ENCODE data around the gene SNUPN. TPM values are rescaled to one million over a fixed set of nuclear protein-coding genes. Genes with fewer than 3 reads are reported as not detected.

SNUPN gene
- total and polyA plus RNA-seq, 2 of the 8 experiments (the other 6 are each of a cell fraction or from before 2014, with no cell fraction given) = 13.3 to 28.2 TPM

- Histone ChIP-seq H4K5ac (ENCODE audit: insufficient read length, low read depth, low read length) (no peak overlapping the region), H4K91ac (replicated peaks; ENCODE audit: insufficient read length, low read length) (no peak overlapping the region), H3K23me2 (ENCODE audit: low read depth, low read length) (no peaks in the 10 kb centered on the region; the same call in 1 of the 2 replicates), H2BK15ac (ENCODE audit: low read length) (no peak overlapping the region), H3K4me3 (ENCODE audit: extremely low read depth in 1 of 4, insufficient read depth in 2 of 4, low read depth in 3 of 4, low read length in 4 of 4) (no peak overlapping the region), H2AFZ (ENCODE audit: low read length) (no peak overlapping the region), H3K36me3 (ENCODE audit: control insufficient read depth in 2 of 4, insufficient read depth in 4 of 4, low read length in 3 of 4) (no peaks in the 10 kb centered on the region), H3K4me2 (ENCODE audit: insufficient read depth in 1 of 2, low read depth in 2 of 2, low read length in 2 of 2) (no peak overlapping the region), H3K4ac (replicated peaks; ENCODE audit: insufficient read length, low read depth, low read length) (no peak overlapping the region), H2AK5ac (ENCODE audit: low read depth, low read length) (no peak overlapping the region), H3K9ac (replicated peaks in 1 of 4; ENCODE audit: extremely low read depth in 1 of 4, low read depth in 3 of 4, low read length in 3 of 4) (no peak overlapping the region), H3K9me3 (ENCODE audit: insufficient read depth in 2 of 2, low read depth in 1 of 2, low read length in 1 of 2) (peaks cover 0 to 4% of the 10 kb centered on the region in 2 experiments; a peak in 1 of 4 replicates), H3K23ac (ENCODE audit: insufficient read length) (no peak overlapping the region), H3K79me2 (ENCODE audit: control insufficient read depth in 1 of 2, insufficient read depth in 2 of 2, low read length in 2 of 2) (peaks cover 0 to 59% of the 10 kb centered on the region in 2 experiments; a peak in 2 of 4 replicates), H2BK20ac (ENCODE audit: low read length) (no peak overlapping the region), H3K14ac (ENCODE audit: insufficient read length) (no peak overlapping the region), H3K79me1 (ENCODE audit: low read depth, low read length) (peaks cover 8% of the 10 kb centered on the region), H4K8ac (ENCODE audit: extremely low read depth, insufficient read depth, low read length) (no peak overlapping the region), H3K18ac (ENCODE audit: extremely low read depth, low read length) (no peak overlapping the region), H3K27ac (ENCODE audit: low read depth, low read length) (no peak overlapping the region), H3K27me3 (replicated peaks in 1 of 4; ENCODE audit: control insufficient read depth in 3 of 4, extremely low read depth in 1 of 4, insufficient read depth in 3 of 4, low read length in 3 of 4) (no peaks in the 10 kb centered on the region), H3K56ac (replicated peaks; ENCODE audit: insufficient read length, low read depth, low read length) (no peak overlapping the region), H4K20me1 (replicated peaks in 1 of 2; ENCODE audit: control insufficient read depth in 1 of 2, insufficient read depth in 2 of 2, low read length in 2 of 2) (peaks cover 0 to 3% of the 10 kb centered on the region in 2 experiments), H3K4me1 (replicated peaks in 1 of 4; ENCODE audit: control insufficient read depth in 3 of 4, insufficient read depth in 4 of 4, low read length in 3 of 4) (peaks cover 0 to 3% (median 0%) of the 10 kb centered on the region in 4 experiments; a peak in 1 of 7 replicates), H2BK5ac (ENCODE audit: low read depth, low read length) (no peak overlapping the region), H2BK12ac (ENCODE audit: low read depth, low read length) (no peak overlapping the region), H2BK120ac (replicated peaks; ENCODE audit: low read depth, low read length) (no peak overlapping the region)
- CTCF ChIA-PET (ENCODE audit: partially characterized antibody) = interaction anchor here (0.6 to 1.3 kb wide), 5 partner anchors 13 to 45 kb away, joined by 3 to 4 read pairs (median 3); no protein-coding TSS in a partner anchor
- TF ChIP-seq POU5F1 (IDR thresholded peaks at IDR 0.05; ENCODE audit: low read depth, low read length) (no peak), CEBPB (IDR thresholded peaks at IDR 0.05; ENCODE audit: low read depth, low read length) (no peak), MAFK (IDR thresholded peaks at IDR 0.05; ENCODE audit: low read depth, low read length) (no peak), TAF7 (optimal IDR thresholded peaks at IDR 0.05; ENCODE audit: borderline replicate concordance, low read depth, low read length) (no peak), CBX5 (IDR thresholded peaks at IDR 0.05; ENCODE audit: low read depth, low read length) (no peak), CREB1 (IDR thresholded peaks at IDR 0.05) (no peak), GABPA (IDR thresholded peaks at IDR 0.05; ENCODE audit: borderline replicate concordance, insufficient read depth, low read length) (no peak), NRF1 (IDR thresholded peaks at IDR 0.05; ENCODE audit: low read depth, low read length) (no peak), CTBP2 (IDR thresholded peaks at IDR 0.05; ENCODE audit: borderline replicate concordance, insufficient read depth, insufficient read length, low read length) (no peak), CHD1 (IDR thresholded peaks at IDR 0.05; ENCODE audit: low read depth, low read length) (no peak), EZH2 (IDR thresholded peaks at IDR 0.05; ENCODE audit: low read depth, low read length, severe bottlenecking) (no peak), SP2 (IDR thresholded peaks at IDR 0.05; ENCODE audit: low read length) (no peak), BCL11A (IDR thresholded peaks at IDR 0.05; ENCODE audit: low read depth in 2 of 2, low read length in 2 of 2) (no peak)
- POLR2A ChIA-PET (ENCODE audit: partially characterized antibody) = interaction anchor here (0.8 to 1.8 kb wide), 2 partner anchors 13 to 21 kb away, joined by 3 to 5 read pairs; no protein-coding TSS in a partner anchor
- FAIRE-seq = no peak
- DNase-seq (ENCODE audit: low read depth in 1 of 2, low spot score in 2 of 2) = no peak
These were observed 70.8 kb downstream of the SNUPN start for GRCh38 chr15:75554717-75555116.

Measured in H1 (cell line).